GM12878 (cell line): ENCODE results near the gene PFN3. TPM values are rescaled to one million over a fixed set of nuclear protein-coding genes. Genes with fewer than 3 reads are reported as not detected.

Experiments used
- CHD1 ChIP-seq: IDR thresholded peaks from 2 replicates; pipeline ENCODE4 v1.6.1; 2012; ENCODE audit warnings: low read depth, low read length, improper control_type of control experiment
- CHD4 ChIP-seq: fragments of 200-600 bp; sonication (generic); IDR thresholded peaks from 2 replicates; pipeline ENCODE4 v1.6.1; 2016; ENCODE audit warnings: mild to moderate bottlenecking
- EGR1 ChIP-seq, 2 experiments: IDR thresholded peaks; 1 replicate in 1 of 2; 2 replicates in 1 of 2; pipeline ENCODE4 v1.6.1; 2011 to 2012; ENCODE audit warnings: low read depth in 2 of 2, low read length in 2 of 2, borderline replicate concordance in 1 of 2, mild to moderate bottlenecking in 1 of 2, moderate library complexity in 1 of 2
- FOS ChIP-seq: IDR thresholded peaks from 3 replicates; pipeline ENCODE4 v1.6.1; 2011; ENCODE audit warnings: borderline replicate concordance; ENCODE audit not compliant: insufficient read length; ENCODE audit errors: extremely low read depth
- FOXM1 ChIP-seq: IDR thresholded peaks from 2 replicates; pipeline ENCODE4 v1.6.1; 2012; ENCODE audit warnings: low read depth, mild to moderate bottlenecking, inconsistent platforms, low read length, moderate library complexity
- HCFC1 ChIP-seq: fragments of 150-350 bp; IDR thresholded peaks from 2 replicates; pipeline ENCODE4 v1.6.1; 2014; ENCODE audit warnings: low read length
- HDAC6 ChIP-seq: fragments of 200-600 bp; sonication (generic); IDR thresholded peaks from one replicate; pipeline ENCODE4 v1.8.0; 2017; ENCODE audit warnings: antibody characterized with exemption; ENCODE audit not compliant: unreplicated experiment
- HSF1 ChIP-seq: fragments of 150-350 bp; IDR thresholded peaks from 2 replicates; pipeline ENCODE4 v1.6.1; 2014; ENCODE audit warnings: mild to moderate bottlenecking, low read depth, low read length
- LARP7 ChIP-seq: fragments of 450-650 bp; IDR thresholded peaks from 2 replicates; pipeline ENCODE4 v1.6.1; 2017; ENCODE audit warnings: mild to moderate bottlenecking
- NFYA ChIP-seq: IDR thresholded peaks from 2 replicates; pipeline ENCODE4 v1.6.1; 2011; ENCODE audit warnings: low read depth, mild to moderate bottlenecking, low read length, improper control_type of control experiment, borderline replicate concordance
- NR2C1 ChIP-seq: fragments of 450-650 bp; IDR thresholded peaks from 2 replicates; pipeline ENCODE4 v1.6.1; 2017; ENCODE audit warnings: antibody characterized with exemption, mild to moderate bottlenecking, moderate library complexity
- PAX8 ChIP-seq: fragments of 450-650 bp; IDR thresholded peaks from 2 replicates; pipeline ENCODE4 v1.6.1; 2017; ENCODE audit warnings: mild to moderate bottlenecking, moderate library complexity
- PKNOX1 ChIP-seq: fragments of 450-650 bp; IDR thresholded peaks from 2 replicates; pipeline ENCODE4 v1.6.1; 2016; ENCODE audit warnings: mild to moderate bottlenecking
- RAD51 ChIP-seq: fragments of 450-650 bp; IDR thresholded peaks from 2 replicates; pipeline ENCODE4 v1.6.1; 2016; ENCODE audit warnings: moderate library complexity, mild to moderate bottlenecking, inconsistent platforms
- RB1 ChIP-seq: fragments of 450-650 bp; formaldehyde crosslinking; IDR thresholded peaks from 2 replicates; pipeline ENCODE4 v1.6.1; 2017; ENCODE audit warnings: mild to moderate bottlenecking, borderline replicate concordance
- RELA ChIP-seq: fragments of 450-650 bp; IDR thresholded peaks from 2 replicates; pipeline ENCODE4 v1.8.0; 2014; ENCODE audit warnings: borderline replicate concordance; ENCODE audit not compliant: partially characterized antibody
- REST ChIP-seq: IDR thresholded peaks from 2 replicates; pipeline ENCODE4 v1.6.1; 2012; ENCODE audit warnings: mild to moderate bottlenecking, low read depth, low read length
- SREBF1 ChIP-seq: IDR thresholded peaks from 2 replicates; pipeline ENCODE4 v1.6.1; 2012; ENCODE audit warnings: mild to moderate bottlenecking, low read length
- SUPT20H ChIP-seq: IDR thresholded peaks from 2 replicates; pipeline ENCODE4 v1.6.1; 2011; ENCODE audit warnings: low read depth, mild to moderate bottlenecking, low read length, moderate library complexity, borderline replicate concordance; ENCODE audit not compliant: control insufficient read depth
- TCF3 ChIP-seq: IDR thresholded peaks from 2 replicates; pipeline ENCODE4 v1.6.1; 2012; ENCODE audit warnings: low read depth, mild to moderate bottlenecking, low read length, borderline replicate concordance; ENCODE audit not compliant: insufficient read depth
- YY1 ChIP-seq: IDR thresholded peaks from 2 replicates; pipeline ENCODE4 v1.6.1; 2011; ENCODE audit warnings: low read depth, mild to moderate bottlenecking, low read length
- ZNF274 ChIP-seq: IDR thresholded peaks from one replicate; pipeline ENCODE4 v1.8.0; 2011; ENCODE audit not compliant: insufficient read length, insufficient read depth
- polyA plus RNA-seq, 11 experiments: library from polyadenylated mRNA; depleted of rRNA in 4 of 11; unstranded in 6 of 11; stranded (reverse) in 5 of 11; fragments of >200 nt; fragmentation: Nextera tagmentation in 4 of 11; fragmentation: Illumina TruSeq in 1 of 11; extraction: Ambion mirVana in 4 of 11; extraction: Trizol in 1 of 11; gene quantifications; 1 replicate in 1 of 11; 2 replicates in 10 of 11; pipeline versions ENCODE4 v1.2.1 to v1.2.3, GENCODE V29; 2011 to 2016; ENCODE audit warnings: inconsistent platforms in 2 of 11, missing spikeins in 2 of 11, low read depth in 1 of 11
- total RNA-seq, 4 experiments: library from RNA; depleted of rRNA in 3 of 4; stranded (reverse); fragments of >200 nt in 3 of 4; fragmentation: Illumina TruSeq in 1 of 4; extraction: Trizol in 1 of 4; gene quantifications; 2 replicates each; pipeline versions ENCODE4 v1.2.1 to v1.2.3, GENCODE V29; 2013 to 2021

PFN3 gene
- total and polyA plus RNA-seq, 10 of the 15 experiments (the other 5 are each of a cell fraction or from before 2014, with no cell fraction given), result not detected

GRCh38 chr5:177390363-177391300, 9.8 kb downstream of the PFN3 start (continued):
- TF ChIP-seq PKNOX1 (peak; percentile 31; the same call in 1 of the 2 replicates), NFYA (no peak), RAD51 (peak; percentile 95), CHD1 (no peak), PAX8 (no peak), NR2C1 (no peak), EGR1 (IDR thresholded peaks at IDR 0.05; ENCODE audit: borderline replicate concordance in 1 of 2, low read depth in 2 of 2, low read length in 2 of 2) (no peak), SREBF1 (no peak), FOS (no peak), RELA (no peak), RB1 (no peak; the same call in 1 of the 2 replicates), CHD4 (no peak), SUPT20H (no peak), LARP7 (no peak), REST (no peak), HDAC6 (no peak), FOXM1 (no peak), TCF3 (no peak), YY1 (peak; percentile 76), ZNF274 (no peak), HCFC1 (no peak), HSF1 (no peak)
